GM18867 (cell line): ENCODE results near the gene TNFRSF4.

Experiments
- ATAC-seq: cut with Tn5 transposase; IDR thresholded peaks from one replicate; pipeline ENCODE4 v1.9.1; 2021; ENCODE audit warnings: mild to moderate bottlenecking, moderate library complexity; ENCODE audit not compliant: unreplicated experiment

TNFRSF4 gene

DNA sequence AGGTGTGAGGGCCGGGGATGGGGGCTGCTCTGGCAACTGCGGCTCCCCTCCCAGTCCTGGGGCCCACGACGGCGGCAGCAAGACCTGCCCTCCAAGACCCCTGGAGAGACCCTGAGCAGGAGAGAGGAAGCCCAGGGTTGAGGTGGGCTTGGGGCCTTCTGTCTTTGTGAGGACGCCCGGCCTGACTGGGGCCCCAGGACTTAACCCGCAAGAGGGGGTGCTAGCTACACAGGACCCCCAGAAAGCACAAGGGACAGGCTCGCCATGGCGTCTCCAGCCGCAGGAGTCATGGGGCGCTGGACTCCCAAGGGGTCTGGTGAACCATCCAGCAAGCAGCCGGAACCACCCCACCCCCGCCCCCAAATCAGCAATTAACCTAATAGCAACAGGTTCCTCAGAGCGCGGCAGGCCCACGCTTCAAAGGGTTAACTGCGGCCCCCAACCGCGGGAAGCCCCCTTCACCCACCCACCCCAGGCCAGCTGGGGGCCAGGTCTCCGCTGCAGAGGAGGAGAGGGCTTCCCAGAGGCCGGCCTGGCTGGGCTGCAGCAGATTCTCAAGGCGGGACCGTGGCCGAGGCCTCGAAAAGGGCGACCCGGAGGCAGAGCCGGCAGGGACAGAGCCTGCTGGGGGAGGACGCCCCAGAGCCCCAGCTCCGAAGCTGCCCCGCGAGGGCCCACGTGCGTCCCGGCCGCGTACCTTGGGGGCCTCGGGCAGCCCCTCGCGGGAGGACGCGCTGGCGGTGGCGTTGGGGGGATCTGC lies 32.0 kb upstream of the TNFRSF4 start:
- ATAC-seq: no peak

GRCh38 chr1:1245178-1245816 lies 31.3 kb upstream of the TNFRSF4 start:
- no peak for ATAC-seq

- ATAC-seq: no peak
Observed at GRCh38 chr1:1244192-1244811, 30.3 kb upstream of the TNFRSF4 start.

DNA sequence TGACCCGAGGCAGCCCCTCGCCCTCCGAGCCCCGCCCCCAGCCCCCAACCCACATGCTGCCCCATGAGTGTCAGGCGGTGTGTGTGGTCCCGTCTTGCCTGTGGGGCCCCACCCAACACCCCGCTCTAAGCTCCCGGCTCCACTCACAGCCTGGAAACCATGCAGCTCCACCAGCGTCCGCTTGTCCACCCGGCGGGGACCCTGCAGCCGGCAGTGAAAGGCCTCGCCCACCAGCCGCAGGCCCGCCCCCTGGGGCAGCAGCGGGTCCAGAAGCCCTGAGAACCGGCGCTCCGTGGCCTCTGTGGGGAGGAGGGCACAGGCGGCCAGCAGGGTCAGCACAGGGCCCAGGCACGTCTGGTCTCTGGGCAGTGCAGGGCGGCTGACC lies 29.8 kb upstream of the TNFRSF4 start:
- no peak for ATAC-seq

DNA sequence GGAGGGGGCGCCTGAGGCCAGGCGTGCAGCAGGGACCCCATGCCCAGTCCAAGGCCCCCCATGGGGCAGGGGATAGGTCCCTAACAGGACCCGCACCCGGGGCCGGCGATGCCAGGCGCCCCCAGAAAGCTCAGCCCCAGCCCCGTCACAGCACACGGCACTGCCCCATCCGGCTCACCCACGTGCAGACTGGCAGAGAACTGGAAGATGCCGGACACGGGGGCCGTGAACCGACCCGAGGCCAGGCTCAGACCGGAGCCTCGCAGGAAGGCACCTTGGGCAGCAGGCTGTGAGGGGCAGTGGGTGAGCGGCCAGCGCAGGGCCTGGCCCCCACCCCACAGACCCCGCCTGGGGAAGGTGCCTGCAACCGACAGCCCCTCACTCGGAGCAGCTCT lies 29.3 kb upstream of the TNFRSF4 start:
- ATAC-seq: no peak

DNA sequence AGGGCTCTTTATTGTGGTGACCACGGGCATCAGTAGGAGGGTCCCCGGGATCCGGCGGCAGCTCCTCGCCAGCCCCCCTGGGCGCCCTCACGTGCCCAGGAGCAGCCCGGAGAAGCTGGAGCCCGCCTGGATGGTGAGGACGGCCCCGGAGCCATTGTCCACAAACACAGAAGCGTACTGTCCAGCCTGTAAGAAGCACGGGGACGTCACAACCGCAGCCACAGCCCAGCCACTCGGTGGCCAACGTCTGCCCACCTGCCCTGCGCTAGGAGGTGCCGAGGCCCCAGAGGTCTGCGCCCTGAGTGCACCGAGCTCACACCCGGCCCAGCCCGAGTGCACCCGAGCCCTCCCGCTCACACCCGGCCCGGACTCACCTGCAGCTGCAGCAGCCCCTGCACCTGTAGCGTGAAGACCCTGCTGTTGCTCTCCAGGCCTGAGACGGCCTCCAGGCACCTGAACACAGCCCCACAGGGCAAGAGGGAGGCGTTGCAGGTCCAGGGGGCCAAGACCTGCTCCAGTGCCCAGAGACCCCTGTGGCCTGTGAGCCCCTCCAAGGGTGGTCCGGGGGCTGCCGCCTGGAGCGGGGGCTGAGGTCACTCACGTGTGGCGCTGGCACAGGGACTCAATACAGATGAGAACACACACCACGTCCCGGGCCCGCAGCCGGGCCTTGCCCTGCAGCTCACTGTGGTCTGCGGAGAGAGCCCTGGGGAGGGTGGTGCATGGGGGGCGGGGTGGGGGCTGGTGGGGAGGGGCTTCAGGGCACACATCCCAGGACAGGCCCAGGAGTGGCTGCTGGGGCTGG lies 28.7 kb upstream of the TNFRSF4 start:
- no peak for ATAC-seq

DNA sequence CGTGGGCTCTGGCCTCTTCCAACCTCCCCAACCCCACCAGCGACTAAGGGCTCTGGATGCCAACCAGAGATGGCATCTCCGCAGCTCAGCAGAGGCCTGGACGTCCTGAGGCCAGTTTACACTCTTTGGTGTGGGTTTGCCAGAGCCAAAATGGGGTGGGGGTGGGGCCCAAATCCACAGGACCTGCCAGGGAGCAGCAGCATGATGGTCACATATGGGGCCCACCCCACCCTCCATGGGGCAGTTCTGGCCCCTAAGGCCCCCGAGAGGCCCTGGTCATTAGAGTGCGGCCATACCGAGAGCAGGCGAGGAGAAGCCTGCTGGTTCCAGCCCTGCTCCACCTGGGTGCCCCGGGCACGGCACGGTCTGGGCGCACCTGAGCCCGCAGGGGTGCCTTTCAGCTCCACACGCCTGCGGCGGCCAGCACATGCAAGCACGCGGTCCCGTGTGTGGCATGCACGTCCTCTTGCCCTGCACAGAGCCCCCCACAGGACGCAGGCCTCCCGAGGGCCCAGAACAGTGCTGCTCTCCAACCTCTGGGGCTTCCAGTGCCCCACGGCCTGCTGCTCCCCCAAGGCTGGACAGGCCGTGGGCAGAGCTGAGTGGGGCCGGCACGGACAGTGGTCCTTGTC lies 27.8 kb upstream of the TNFRSF4 start:
- ATAC-seq: no peak

- no peak for ATAC-seq
Observed at GRCh38 chr1:1240822-1241587, 27.1 kb upstream of the TNFRSF4 start.

DNA sequence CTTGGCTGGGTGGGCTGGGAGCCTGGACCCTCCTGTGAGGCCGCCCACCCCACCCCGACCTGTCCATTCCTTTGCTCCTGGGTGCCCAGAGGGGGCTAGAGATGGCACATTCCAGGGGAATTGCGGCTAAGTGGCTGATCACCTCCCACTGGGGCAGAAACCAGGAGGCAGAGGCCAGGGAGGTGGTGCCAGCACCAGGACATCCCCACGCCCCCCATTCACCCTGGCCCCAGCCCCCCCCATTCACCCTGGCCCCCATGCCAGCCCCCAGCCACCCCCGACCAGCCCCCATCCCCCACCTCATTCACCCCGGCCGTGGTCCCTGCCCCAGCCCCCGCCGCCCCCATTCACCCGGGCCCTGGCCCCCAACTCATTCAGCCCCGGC lies 26.4 kb upstream of the TNFRSF4 start:
- no peak for ATAC-seq

DNA sequence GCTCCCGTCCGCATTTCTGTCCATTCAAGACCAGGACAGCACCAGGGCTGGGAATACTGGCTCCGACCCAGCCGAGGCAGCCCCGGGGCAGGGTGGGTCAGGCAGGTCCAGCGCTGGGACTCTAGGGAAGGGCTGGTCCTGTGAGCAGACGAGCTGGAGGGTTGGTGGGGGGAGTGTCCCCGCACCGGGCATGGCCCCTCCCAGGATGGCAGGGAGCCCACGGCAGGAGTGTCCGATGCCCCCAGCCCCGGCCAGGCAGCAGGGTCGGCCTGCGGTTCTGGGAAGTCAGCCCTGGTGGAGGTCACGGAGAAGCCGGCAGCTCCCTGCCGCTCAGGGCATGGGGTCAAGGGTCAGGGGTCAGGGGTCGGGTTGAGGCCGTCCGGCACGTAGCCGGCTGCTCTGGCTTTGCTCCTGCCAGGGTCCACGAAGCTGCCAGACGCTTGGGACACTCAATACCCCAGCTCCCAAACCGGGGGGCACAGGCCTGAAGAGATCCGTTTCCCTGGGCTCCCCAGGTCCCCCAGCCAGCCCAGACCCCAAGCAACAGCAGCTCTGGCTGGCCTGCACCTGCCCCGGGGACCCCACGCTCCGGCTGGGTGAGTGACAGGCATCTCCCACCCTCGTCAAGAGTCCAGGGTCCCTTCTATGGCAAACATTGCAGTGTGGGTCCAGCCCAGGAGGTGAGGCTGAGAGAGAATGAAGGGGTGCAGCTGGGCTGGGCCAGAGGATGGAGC lies 25.8 kb upstream of the TNFRSF4 start:
- no peak for ATAC-seq

- ATAC-seq: no peak
Observed at GRCh38 chr1:1239227-1239613, 25.3 kb upstream of the TNFRSF4 start.

DNA sequence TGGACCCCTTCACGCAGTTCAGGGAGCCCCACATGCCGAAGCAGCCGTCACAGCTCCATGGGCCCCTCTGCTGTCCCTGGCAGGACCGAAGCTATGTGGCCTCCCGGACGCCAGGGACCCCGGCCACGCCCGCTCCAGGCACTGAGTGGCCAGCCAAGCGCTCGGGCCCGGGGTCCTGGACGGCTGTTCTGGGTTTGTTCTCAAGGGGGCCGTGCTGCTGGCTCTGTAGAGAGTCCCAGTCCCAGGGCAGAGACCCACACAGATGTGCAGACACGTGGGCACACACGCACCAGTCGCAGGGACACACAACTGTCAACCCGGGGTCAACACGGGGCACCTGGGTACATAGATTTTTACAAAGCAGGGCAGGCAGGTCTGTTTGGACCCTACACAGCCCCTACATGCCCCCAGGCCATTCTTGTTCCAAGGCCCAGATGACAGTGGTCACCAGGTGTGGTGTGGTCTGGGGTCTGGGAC lies 24.8 kb upstream of the TNFRSF4 start:
- ATAC-seq: no peak

DNA sequence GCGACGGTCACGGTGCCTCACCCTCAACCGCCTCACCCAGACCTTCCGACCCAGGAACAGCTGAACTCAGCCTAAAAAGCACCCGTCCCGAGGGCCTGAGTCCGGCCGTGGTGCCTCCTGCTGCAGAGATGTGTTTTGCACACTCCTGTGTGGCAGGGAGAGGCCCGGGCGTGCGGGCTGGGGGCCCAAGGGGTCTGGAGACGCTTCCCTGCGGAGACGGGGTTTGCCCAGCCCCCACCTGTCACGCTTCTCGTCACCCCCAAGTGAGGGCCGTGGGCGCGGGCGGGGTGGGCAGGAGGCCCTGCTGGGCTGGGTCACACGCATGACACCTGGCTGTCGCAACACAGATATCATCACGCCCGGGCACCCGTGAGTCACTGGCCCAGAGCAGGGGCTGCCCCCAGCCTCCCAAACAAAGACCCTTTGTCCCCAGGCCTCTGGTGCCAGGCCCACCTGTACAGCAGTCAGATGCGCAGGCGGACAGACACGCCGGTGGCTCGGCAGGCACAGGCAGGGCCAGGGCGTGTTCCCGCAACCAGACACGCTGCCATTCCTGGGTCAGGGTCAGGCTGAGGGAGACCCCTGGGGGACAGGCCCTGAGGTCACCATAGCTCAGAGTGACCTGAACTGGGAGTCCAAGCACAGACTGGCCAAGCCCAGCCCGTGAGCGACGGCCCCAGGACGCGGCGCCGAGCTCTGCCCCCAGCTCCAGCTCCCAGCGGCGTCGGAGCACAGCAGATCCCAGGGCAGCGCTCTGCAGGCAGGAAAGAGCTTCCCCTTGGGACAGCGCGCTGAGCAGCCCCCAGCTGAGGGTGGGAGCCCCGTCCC lies 24.1 kb upstream of the TNFRSF4 start:
- ATAC-seq: no peak

- ATAC-seq: no peak
Observed at GRCh38 chr1:1236945-1237873, 23.3 kb upstream of the TNFRSF4 start.

- no peak for ATAC-seq
Observed at GRCh38 chr1:1236176-1236763, 22.3 kb upstream of the TNFRSF4 start.

DNA sequence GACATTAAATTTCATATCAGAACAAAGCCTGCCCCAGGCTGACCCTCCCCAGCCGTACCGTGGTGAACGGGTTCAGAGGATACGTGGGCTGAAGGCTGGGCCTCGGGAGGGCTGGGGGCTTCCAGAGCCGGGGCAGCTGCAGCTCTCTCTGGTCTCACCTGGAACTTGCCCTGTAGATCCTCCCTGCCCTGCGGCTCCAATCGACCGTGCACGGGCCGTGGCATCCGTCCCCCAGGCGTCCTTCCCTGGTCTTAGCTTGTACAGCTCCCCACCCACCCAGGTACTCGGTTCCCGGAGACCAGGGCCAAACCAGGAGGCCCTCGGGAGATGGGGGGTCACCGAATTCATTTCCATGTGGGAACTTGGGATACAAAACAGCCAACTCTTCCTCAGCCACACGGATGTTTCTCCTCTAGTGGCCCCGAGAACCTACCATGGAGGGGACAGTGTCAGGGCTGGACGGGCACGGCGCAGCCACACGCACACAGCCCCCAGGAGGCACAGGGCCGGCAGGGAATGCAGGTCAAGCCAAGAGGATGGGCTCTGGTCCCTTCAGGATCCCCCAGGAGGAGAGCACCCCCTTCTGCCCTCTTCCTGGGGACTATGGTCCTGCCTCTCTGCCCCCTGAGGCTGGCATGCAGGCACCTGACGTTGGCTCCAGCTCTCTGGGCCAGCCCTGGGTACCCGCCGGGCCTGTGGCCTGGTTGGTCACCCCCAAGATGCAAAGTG lies 21.2 kb upstream of the TNFRSF4 start:
- ATAC-seq: no peak
